Liver (tissue), 3 donors: ENCODE measurements around the gene PRR13.

Experiments used
- CTCF ChIP-seq: fragments of 150-350 bp; IDR thresholded peaks from 2 replicates; pipeline ENCODE4 v1.5.1; 2017; ENCODE audit warnings: improper control_type of control experiment, low read depth, low read length; ENCODE audit not compliant: missing input control
- EGR1 ChIP-seq, 2 donors: IDR thresholded peaks; 2 replicates each; pipeline ENCODE4 v1.6.1; 2016 to 2018; ENCODE audit warnings: antibody characterized with exemption in 2 of 2, low read depth in 2 of 2
- GABPA ChIP-seq, 2 donors: IDR thresholded peaks in 1 of 2; conservative IDR thresholded peaks in 1 of 2; 2 replicates each; pipeline ENCODE4 v1.6.1; 2016; ENCODE audit warnings: antibody characterized with exemption in 2 of 2, mild to moderate bottlenecking in 1 of 2, moderate library complexity in 1 of 2
- JUND ChIP-seq, 2 donors: IDR thresholded peaks; 2 replicates each; pipeline ENCODE4 v1.6.1; 2016; ENCODE audit warnings: antibody characterized with exemption in 2 of 2
- MAX ChIP-seq: IDR thresholded peaks from 2 replicates; pipeline ENCODE4 v1.6.1; 2016; ENCODE audit warnings: antibody characterized with exemption
- SP1 ChIP-seq: IDR thresholded peaks from 2 replicates; pipeline ENCODE4 v1.6.1; 2018; ENCODE audit warnings: antibody characterized with exemption, mild to moderate bottlenecking
- TAF1 ChIP-seq: conservative IDR thresholded peaks from 2 replicates; pipeline ENCODE4 v1.6.1; 2016; ENCODE audit warnings: antibody characterized with exemption, mild to moderate bottlenecking
- YY1 ChIP-seq: IDR thresholded peaks from 2 replicates; pipeline ENCODE4 v1.6.1; 2016; ENCODE audit warnings: antibody characterized with exemption, mild to moderate bottlenecking
- TF ChIP-seq, protein P1 (sequence below): IDR thresholded peaks from 2 replicates; pipeline ENCODE4 v1.6.1; 2016; ENCODE audit warnings: antibody characterized with exemption, mild to moderate bottlenecking
- TF ChIP-seq, protein P2 (sequence below): IDR thresholded peaks from 2 replicates; pipeline ENCODE4 v1.6.1; 2016; ENCODE audit warnings: antibody characterized with exemption
- donor health status: healthy.
- donor health status: healthy.

DNA sequence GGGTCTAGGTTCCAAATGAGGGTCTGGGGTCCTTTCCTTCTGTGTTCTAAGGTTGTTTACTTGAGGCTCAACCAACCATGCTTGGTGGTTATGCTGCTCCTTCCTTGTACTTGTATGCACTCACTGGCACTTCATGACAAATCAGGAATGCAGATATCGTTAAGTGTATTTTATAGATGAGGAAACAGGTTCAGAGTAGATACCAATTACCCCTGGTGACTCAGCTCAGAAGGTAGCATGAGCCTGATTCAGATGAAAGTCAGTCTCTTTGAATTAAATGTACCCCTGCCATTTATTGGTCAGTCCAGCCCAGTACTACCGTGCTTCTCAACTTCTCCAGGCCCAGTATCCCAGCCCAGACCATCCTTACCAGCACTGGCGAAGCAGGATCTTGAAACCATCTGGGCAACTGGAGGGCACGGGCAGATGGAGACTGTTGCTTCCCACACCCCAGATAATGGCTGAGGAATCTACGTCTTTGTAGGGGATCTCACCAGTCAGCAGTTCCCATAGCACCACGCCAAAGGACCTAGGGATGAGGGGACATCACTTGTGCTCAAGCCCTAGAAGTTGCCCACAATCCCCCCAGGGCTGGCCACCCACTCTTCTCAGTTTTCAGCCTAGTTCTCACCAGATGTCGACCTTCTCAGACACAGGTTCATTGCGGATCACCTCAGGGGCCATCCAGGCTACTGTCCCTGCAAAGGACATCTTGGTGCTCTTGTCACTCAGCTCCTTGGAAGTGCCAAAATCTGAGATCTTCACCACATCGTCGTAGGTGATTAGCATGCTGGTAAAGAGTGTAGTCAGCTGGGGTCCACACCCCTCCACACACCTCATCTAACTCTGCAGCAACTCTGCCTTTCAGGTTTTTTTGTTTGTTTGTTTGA is 43.4 kb downstream of the PRR13 start:
- no peak for TF ChIP-seq GABPA (IDR thresholded peaks at IDR 0.05 in 1 of 2, conservative IDR thresholded peaks at IDR 0.05 in 1 of 2)
- TF ChIP-seq CTCF: no peak
- TF ChIP-seq, protein P1, sequence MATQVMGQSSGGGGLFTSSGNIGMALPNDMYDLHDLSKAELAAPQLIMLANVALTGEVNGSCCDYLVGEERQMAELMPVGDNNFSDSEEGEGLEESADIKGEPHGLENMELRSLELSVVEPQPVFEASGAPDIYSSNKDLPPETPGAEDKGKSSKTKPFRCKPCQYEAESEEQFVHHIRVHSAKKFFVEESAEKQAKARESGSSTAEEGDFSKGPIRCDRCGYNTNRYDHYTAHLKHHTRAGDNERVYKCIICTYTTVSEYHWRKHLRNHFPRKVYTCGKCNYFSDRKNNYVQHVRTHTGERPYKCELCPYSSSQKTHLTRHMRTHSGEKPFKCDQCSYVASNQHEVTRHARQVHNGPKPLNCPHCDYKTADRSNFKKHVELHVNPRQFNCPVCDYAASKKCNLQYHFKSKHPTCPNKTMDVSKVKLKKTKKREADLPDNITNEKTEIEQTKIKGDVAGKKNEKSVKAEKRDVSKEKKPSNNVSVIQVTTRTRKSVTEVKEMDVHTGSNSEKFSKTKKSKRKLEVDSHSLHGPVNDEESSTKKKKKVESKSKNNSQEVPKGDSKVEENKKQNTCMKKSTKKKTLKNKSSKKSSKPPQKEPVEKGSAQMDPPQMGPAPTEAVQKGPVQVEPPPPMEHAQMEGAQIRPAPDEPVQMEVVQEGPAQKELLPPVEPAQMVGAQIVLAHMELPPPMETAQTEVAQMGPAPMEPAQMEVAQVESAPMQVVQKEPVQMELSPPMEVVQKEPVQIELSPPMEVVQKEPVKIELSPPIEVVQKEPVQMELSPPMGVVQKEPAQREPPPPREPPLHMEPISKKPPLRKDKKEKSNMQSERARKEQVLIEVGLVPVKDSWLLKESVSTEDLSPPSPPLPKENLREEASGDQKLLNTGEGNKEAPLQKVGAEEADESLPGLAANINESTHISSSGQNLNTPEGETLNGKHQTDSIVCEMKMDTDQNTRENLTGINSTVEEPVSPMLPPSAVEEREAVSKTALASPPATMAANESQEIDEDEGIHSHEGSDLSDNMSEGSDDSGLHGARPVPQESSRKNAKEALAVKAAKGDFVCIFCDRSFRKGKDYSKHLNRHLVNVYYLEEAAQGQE: no peak
- no peak for TF ChIP-seq SP1
- TF ChIP-seq MAX: no peak
- TF ChIP-seq EGR1 (IDR thresholded peaks at IDR 0.05; ENCODE audit: low read depth in 2 of 2): no peak
- TF ChIP-seq, protein P2, sequence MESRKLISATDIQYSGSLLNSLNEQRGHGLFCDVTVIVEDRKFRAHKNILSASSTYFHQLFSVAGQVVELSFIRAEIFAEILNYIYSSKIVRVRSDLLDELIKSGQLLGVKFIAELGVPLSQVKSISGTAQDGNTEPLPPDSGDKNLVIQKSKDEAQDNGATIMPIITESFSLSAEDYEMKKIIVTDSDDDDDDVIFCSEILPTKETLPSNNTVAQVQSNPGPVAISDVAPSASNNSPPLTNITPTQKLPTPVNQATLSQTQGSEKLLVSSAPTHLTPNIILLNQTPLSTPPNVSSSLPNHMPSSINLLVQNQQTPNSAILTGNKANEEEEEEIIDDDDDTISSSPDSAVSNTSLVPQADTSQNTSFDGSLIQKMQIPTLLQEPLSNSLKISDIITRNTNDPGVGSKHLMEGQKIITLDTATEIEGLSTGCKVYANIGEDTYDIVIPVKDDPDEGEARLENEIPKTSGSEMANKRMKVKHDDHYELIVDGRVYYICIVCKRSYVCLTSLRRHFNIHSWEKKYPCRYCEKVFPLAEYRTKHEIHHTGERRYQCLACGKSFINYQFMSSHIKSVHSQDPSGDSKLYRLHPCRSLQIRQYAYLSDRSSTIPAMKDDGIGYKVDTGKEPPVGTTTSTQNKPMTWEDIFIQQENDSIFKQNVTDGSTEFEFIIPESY: no peak
- TF ChIP-seq YY1: no peak
- no peak for TF ChIP-seq JUND (IDR thresholded peaks at IDR 0.05)
- TF ChIP-seq TAF1: no peak
